SU-DHL-6 (cell line): Measurements from ENCODE around the gene HS3ST3B1.

ENCODE experiments used
- H2AFZ ChIP-seq: fragments of 200-600 bp; sonication (generic); 2 replicates; pipeline ENCODE4 v1.6.1; 2014; ENCODE audit warnings: low read depth, mild to moderate bottlenecking, moderate library complexity, mixed read lengths, antibody characterized with exemption, low read length; ENCODE audit not compliant: severe bottlenecking
- H3F3A ChIP-seq: fragments of 200-600 bp; shearing (Covaris generic); 2 replicates; pipeline ENCODE4 v1.6.0; 2016; ENCODE audit warnings: antibody characterized with exemption, mild to moderate bottlenecking; ENCODE audit not compliant: insufficient read depth
- H3K27ac ChIP-seq: fragments of 200-600 bp; sonication (generic); 2 replicates; pipeline ENCODE4 v1.5.1; 2016; ENCODE audit warnings: low read depth, mild to moderate bottlenecking, low read length, moderate library complexity, mixed read lengths
- H3K27me3 ChIP-seq: fragments of 200-600 bp; sonication (generic), shearing (Covaris generic); 2 replicates; pipeline ENCODE4 v1.6.0; 2014; ENCODE audit warnings: mild to moderate bottlenecking, low read length
- H3K36me3 ChIP-seq: fragments of 200-600 bp; sonication (generic); 2 replicates; pipeline ENCODE4 v1.6.1; 2014; ENCODE audit warnings: mild to moderate bottlenecking, low read length, mixed read lengths
- H3K4me2 ChIP-seq: fragments of 300-600, 200-600 bp; shearing (Covaris generic), sonication (generic); 2 replicates; pipeline ENCODE4 v1.6.0; 2014; ENCODE audit warnings: low read length, low read depth, mild to moderate bottlenecking; ENCODE audit not compliant: poor library complexity, severe bottlenecking
- H3K4me3 ChIP-seq: fragments of 200-600 bp; sonication (generic); 2 replicates; pipeline ENCODE4 v1.5.1; 2014; ENCODE audit warnings: antibody characterized with exemption, low read length, mild to moderate bottlenecking, mixed read lengths; ENCODE audit not compliant: insufficient read depth, poor library complexity, severe bottlenecking
- H3K79me2 ChIP-seq: fragments of 200-600 bp; sonication (generic); 2 replicates; pipeline ENCODE4 v1.6.1; 2014; ENCODE audit warnings: mild to moderate bottlenecking, low read length, moderate library complexity; ENCODE audit not compliant: insufficient read depth
- H3K9ac ChIP-seq: fragments of 200-600 bp; sonication (generic); 2 replicates; pipeline ENCODE4 v1.7.0; 2014; ENCODE audit warnings: mild to moderate bottlenecking, low read length
- H3K9me2 ChIP-seq: fragments of 200-600 bp; sonication (generic); replicated peaks from 2 replicates; pipeline ENCODE4 v1.6.1; 2014; ENCODE audit warnings: low read length; ENCODE audit not compliant: insufficient read depth
- H3K9me3 ChIP-seq: fragments of 200-600 bp; sonication (generic); 2 replicates; pipeline ENCODE4 v1.6.1; 2014; ENCODE audit warnings: low read length, mixed read lengths; ENCODE audit not compliant: insufficient read depth
- H4K20me1 ChIP-seq: fragments of 200-600 bp; sonication (generic); 2 replicates; pipeline ENCODE4 v1.6.1; 2014; ENCODE audit warnings: low read depth, mild to moderate bottlenecking, antibody characterized with exemption, low read length, moderate library complexity, mixed read lengths
- CTCF ChIP-seq: fragments of 200-600 bp; sonication (generic); IDR thresholded peaks from one replicate; pipeline ENCODE4 v1.5.1; 2017; ENCODE audit warnings: antibody characterized with exemption, mild to moderate bottlenecking, low read length, moderate library complexity; ENCODE audit not compliant: insufficient read depth, poor library complexity, severe bottlenecking
- EZH2phosphoT487 ChIP-seq: fragments of 200-600 bp; sonication (generic), shearing (Covaris generic); conservative IDR thresholded peaks from 2 replicates; pipeline ENCODE4 v1.6.1; 2018; ENCODE audit warnings: mild to moderate bottlenecking, antibody characterized with exemption, low read length, moderate library complexity, mixed read lengths

HS3ST3B1 gene

GRCh38 chr17:14297161-14297851, 3.6 kb upstream of the HS3ST3B1 start:
- no peaks in the 10 kb centered on the region for H3K9me3 ChIP-seq
- H3K4me2 ChIP-seq = no peak overlapping the region
- H2AFZ ChIP-seq = no peak overlapping the region
- H3K79me2 ChIP-seq = no peaks in the 10 kb centered on the region
- no peaks in the 10 kb centered on the region for H3F3A ChIP-seq
- no peak overlapping the region for H3K9ac ChIP-seq
- H3K27me3 ChIP-seq = no peaks in the 10 kb centered on the region
- no peaks in the 10 kb centered on the region for H4K20me1 ChIP-seq
- H3K27ac ChIP-seq = no peak overlapping the region
- no peak overlapping the region for H3K4me3 ChIP-seq
- no peaks in the 10 kb centered on the region for H3K9me2 ChIP-seq
- no peak for TF ChIP-seq EZH2phosphoT487
- TF ChIP-seq CTCF = no peak
- H3K36me3 ChIP-seq = no peaks in the 10 kb centered on the region

GRCh38 chr17:14298221-14298946, 2.5 kb upstream of the HS3ST3B1 start:
- Histone ChIP-seq H3K27ac (no peak overlapping the region), H3K9me2 (no peaks in the 10 kb centered on the region), H3K4me3 (no peak overlapping the region), H3K79me2 (no peaks in the 10 kb centered on the region), H3K9me3 (no peaks in the 10 kb centered on the region), H2AFZ (no peak overlapping the region), H3K27me3 (no peaks in the 10 kb centered on the region), H3K4me2 (no peak overlapping the region), H4K20me1 (no peaks in the 10 kb centered on the region), H3K9ac (no peak overlapping the region), H3F3A (no peaks in the 10 kb centered on the region), H3K36me3 (no peaks in the 10 kb centered on the region)
- TF ChIP-seq CTCF (no peak), EZH2phosphoT487 (no peak)

GRCh38 chr17:14298947-14299279, 2.0 kb upstream of the HS3ST3B1 start:
- no peaks in the 10 kb centered on the region for H3K79me2 ChIP-seq
- H2AFZ ChIP-seq = no peak overlapping the region
- no peaks in the 10 kb centered on the region for H3K27me3 ChIP-seq
- H3K27ac ChIP-seq = no peak overlapping the region
- no peaks in the 10 kb centered on the region for H3K9me3 ChIP-seq
- H3K9ac ChIP-seq = no peak overlapping the region
- no peaks in the 10 kb centered on the region for H4K20me1 ChIP-seq
- no peaks in the 10 kb centered on the region for H3K9me2 ChIP-seq
- H3K36me3 ChIP-seq = no peaks in the 10 kb centered on the region
- TF ChIP-seq CTCF (no peak), EZH2phosphoT487 (no peak)
- no peak overlapping the region for H3K4me2 ChIP-seq
- H3F3A ChIP-seq = no peaks in the 10 kb centered on the region
- no peak overlapping the region for H3K4me3 ChIP-seq
